Kidney epithelial cell (primary cell): ENCODE measurements around the gene SAFB2. TPM values are rescaled to one million over a fixed set of nuclear protein-coding genes. Genes with fewer than 3 reads are reported as not detected.
"Not testable (repeated sequence)": the region's sequence is repeated elsewhere in the genome, so short reads cannot be mapped to it uniquely, and the experiment has no call there.

Source experiments
- DNase-seq: peaks from one replicate; pipeline ENCODE4 v3.0.0-alpha.2; 2010; ENCODE audit warnings: low read depth
- H3K27me3 ChIP-seq: 2 replicates; pipeline ENCODE4 v1.6.0; 2011; ENCODE audit warnings: low read length; ENCODE audit not compliant: control insufficient read depth, insufficient read depth
- H3K36me3 ChIP-seq: 2 replicates; pipeline ENCODE4 v1.5.1; 2011; ENCODE audit warnings: low read length; ENCODE audit not compliant: control insufficient read depth, insufficient read depth
- H3K4me3 ChIP-seq: 2 replicates; pipeline ENCODE4 v1.5.1; 2011; ENCODE audit warnings: low read depth, mild to moderate bottlenecking, control low read depth, low read length
- total RNA-seq: library from RNA; depleted of rRNA; stranded (reverse); fragments of >200 nt; gene quantifications from 2 replicates; pipeline ENCODE4 v1.2.3, GENCODE V29; 2015
- TF ChIP-seq, protein P1 (sequence below): IDR thresholded peaks from 2 replicates; pipeline ENCODE4 v1.5.1; 2011; ENCODE audit warnings: mild to moderate bottlenecking, moderate library complexity, low read length, control low read depth, inconsistent platforms; ENCODE audit not compliant: insufficient read depth, poor library complexity, severe bottlenecking

SAFB2 gene
- total RNA-seq, 1 donor from 2014 or later: 23.8 TPM

DNA sequence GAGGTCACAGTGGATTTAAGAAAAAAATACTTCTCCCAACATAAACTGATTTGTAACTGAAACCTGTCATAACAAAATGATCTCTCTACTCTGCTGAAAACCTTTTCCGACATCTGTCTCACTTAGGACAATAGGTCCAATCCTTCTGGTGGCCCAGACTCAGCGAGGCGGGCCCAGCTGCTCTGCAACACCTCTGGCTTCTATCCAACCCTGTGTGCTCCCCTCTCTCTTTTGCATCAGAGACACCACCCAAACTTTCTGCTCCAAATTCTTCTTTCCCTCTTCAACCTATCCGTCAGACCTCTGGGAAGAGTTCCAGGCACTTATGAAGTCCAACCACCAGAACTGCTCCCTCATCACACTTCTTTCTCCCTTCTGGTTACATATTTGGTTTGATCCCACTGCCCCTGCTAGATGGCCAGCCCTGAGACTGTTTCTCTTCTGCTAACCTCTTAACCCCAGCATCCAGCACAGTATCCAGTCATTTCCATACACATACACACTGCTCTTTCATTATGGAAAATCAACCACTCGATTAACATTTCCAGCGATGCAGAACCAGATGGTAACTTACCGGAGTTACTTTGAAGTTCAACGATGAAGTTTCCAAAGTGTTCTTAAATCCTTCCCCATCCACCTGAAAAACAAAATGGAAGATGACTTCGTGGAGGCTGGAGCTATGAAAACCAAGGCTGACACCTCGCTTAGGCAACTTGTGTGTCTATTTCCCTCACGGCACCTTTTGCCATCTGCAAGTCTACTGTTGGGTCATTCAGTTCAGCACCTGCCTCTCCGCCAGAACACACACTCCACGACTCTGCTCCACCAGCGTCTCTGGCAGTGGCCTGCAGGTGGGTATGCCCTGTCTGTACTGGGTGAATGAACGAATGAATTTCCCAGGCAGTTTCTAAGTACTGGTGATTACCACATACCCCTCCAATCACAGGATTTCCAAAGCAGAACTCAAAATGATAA, 9.4 kb downstream of the SAFB2 start:
- Histone ChIP-seq H3K27me3 (no peaks in the 10 kb centered on the region), H3K36me3 (peaks cover 2% of the 10 kb centered on the region), H3K4me3 (no peak overlapping the region)
- no peak for DNase-seq
- TF ChIP-seq, protein P1, sequence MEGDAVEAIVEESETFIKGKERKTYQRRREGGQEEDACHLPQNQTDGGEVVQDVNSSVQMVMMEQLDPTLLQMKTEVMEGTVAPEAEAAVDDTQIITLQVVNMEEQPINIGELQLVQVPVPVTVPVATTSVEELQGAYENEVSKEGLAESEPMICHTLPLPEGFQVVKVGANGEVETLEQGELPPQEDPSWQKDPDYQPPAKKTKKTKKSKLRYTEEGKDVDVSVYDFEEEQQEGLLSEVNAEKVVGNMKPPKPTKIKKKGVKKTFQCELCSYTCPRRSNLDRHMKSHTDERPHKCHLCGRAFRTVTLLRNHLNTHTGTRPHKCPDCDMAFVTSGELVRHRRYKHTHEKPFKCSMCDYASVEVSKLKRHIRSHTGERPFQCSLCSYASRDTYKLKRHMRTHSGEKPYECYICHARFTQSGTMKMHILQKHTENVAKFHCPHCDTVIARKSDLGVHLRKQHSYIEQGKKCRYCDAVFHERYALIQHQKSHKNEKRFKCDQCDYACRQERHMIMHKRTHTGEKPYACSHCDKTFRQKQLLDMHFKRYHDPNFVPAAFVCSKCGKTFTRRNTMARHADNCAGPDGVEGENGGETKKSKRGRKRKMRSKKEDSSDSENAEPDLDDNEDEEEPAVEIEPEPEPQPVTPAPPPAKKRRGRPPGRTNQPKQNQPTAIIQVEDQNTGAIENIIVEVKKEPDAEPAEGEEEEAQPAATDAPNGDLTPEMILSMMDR: no peak

DNA sequence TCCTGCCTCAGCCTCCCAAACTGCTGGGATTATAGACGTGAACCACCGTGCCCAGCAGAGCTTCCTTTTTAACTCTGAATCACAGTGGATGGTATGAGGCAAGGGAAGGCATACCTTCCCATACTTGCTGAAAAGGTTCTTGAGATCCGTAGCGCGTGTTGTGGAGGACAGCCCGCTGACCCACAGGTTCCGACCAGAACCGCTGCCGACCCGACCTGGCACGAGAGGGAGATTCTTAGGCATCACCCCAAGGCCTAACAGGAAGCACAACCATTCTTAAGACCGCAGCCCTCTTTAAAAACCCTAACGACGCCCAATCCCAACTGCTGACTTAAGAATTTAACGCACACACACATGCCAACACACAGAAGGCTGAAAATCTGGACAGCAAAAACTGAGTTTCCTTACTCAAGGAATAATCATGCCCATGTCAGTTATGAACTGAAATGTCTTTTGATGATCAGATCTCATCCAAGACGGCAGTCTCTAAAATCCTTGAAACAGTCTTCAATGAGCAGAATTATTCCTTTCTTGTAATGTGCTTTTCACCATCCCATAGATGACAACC, 12.6 kb downstream of the SAFB2 start:
- Histone ChIP-seq H3K36me3 (peaks cover 2% of the 10 kb centered on the region), H3K27me3 (no peaks in the 10 kb centered on the region), H3K4me3 (no peak overlapping the region)
- TF ChIP-seq, protein P1: no peak
- no peak for DNase-seq

DNA sequence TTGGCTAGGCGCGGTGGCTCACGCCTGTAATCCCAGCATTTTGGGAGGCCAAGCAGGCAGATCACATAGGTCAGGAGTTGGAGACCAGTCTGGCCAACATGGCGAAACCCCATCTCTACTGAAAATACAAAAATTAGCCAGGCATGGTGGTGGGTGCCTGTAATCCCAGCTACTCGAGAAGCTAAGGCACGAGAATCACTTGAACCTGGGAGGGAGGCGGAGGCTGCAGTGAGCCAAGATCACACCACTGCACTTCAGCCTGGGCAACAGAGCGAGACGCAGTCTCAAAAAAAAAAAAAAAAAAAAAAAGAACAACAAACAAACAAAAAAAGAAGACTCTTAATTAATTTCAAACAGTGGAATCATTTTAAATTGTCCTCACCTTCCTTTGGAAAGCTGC, 13.8 kb downstream of the SAFB2 start:
- not testable (repeated sequence) for H3K4me3 ChIP-seq, H3K27me3 ChIP-seq, H3K36me3 ChIP-seq, DNase-seq

DNA sequence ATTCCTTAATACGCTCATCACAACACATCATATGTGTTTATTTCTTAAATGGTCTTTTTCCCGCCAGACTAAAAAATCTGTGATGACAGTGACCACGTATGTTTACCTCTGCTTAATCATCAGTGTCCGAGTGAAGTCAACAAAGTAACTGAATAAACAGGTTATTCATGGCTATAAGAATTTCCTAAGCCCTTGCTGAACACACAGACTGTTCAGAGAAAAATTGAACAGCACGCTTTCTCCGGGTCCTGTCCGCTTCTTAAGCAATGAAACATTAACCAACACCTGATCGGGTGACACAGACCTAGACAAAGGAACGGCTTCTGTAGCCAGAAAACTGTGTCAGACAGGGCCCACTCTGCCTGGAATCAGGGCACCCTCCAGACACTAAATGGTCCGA, 14.3 kb downstream of the SAFB2 start:
- TF ChIP-seq, protein P1: no peak
- DNase-seq: no peak
- H3K4me3 ChIP-seq: no peak overlapping the region
- peaks cover 2% of the 10 kb centered on the region for H3K36me3 ChIP-seq
- no peaks in the 10 kb centered on the region for H3K27me3 ChIP-seq

DNA sequence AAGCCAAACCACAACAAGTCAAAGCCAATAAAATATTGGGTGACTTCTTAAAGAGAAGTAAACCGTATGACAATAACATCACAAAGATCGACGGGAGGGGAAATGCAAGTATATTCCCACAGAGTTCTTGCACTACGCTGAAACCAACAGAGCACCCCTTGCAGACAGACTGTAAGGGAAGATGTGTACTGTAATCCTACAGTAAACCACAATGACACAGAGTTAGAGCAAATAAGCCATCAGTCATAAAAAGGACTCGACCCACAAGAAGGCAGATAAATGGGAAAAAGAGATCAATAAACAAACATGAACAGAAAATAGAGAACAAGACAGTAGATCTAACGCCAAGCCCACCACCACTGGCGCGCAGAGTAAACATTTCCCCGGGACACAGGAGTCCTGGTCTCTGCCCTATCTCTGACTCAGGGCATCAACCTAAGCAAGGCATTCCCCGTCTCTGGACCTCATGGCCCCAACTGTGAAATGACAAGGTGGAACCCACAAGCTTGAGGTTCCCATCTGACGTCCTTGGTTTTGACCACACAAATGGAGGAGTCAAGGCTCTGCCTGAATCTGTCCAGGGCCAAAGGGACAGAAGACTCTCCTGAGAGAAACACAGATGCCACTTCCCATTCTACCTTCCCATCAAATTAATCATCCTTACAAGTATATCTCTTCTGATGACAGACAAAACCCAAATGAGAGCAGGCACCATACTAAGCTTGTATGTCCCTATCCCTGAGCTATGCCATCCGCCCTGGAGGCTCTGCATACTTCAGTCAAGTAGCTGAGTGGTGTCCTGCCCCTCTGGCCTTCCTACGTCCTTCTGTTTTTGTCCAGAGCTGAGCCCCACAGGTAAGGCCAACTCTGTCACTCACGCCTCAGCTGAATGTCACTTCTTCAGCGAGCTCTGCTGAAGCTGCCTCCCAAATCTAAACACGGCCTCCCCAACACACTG, 15.0 kb downstream of the SAFB2 start:
- Histone ChIP-seq H3K27me3 (no peaks in the 10 kb centered on the region), H3K4me3 (no peak overlapping the region), H3K36me3 (peaks cover 2% of the 10 kb centered on the region)
- no peak for DNase-seq
- TF ChIP-seq, protein P1: no peak

DNA sequence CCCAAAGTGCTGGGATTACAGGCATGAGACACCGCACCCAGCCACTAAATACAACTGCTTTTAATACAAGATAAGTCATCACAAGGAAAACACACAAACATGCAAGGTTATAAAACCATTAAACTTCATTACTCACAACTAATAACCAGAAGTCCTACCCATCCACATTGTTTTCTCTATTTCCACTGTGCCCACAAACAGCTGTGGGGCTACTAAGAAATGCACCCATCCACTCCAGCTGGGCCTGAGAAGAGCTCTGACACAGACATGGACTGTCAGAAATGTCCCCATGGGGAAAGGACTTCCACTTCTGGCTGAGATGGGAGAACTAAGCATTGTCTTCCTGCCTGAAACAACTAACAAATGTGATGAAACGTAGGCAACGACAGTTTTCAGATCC, 17.2 kb downstream of the SAFB2 start:
- TF ChIP-seq, protein P1: no peak
- Histone ChIP-seq H3K4me3 (no peak overlapping the region), H3K36me3 (peaks cover 2% of the 10 kb centered on the region), H3K27me3 (no peaks in the 10 kb centered on the region)
- no peak for DNase-seq
